Naive thymus-derived CD4-positive, alpha-beta T cell (primary cell): ENCODE data around the gene PDIA2. TPM values are rescaled to one million over a fixed set of nuclear protein-coding genes. Genes with fewer than 3 reads are reported as not detected.

Experiments used
- ATAC-seq: fragments of 150-1000 bp; cut with Tn5 transposase; 2 replicates; pipeline ENCODE4 v1.10.0; 2021; ENCODE audit warnings: mild to moderate bottlenecking, moderate library complexity
- CTCF ChIA-PET: fragments of 350-600 bp; sonication (Branson Sonifier 250); formaldehyde crosslinking; loops from one replicate; lab custom pipeline; 2021; ENCODE audit warnings: antibody characterized with exemption; lab: Charles Lee
- POLR2A ChIA-PET: fragments of 350-600 bp; sonication (Branson Sonifier 250); formaldehyde crosslinking; loops from one replicate; lab custom pipeline; 2021; ENCODE audit warnings: antibody characterized with exemption, inconsistent platforms; lab: Charles Lee
- DNase-seq, 9 donors: peaks; one replicate each; pipeline versions ENCODE4 v3.0.0 to v3.0.0-alpha.2; 2020 to 2022; ENCODE audit warnings: mixed read lengths in 1 of 9
- H3K27ac ChIP-seq: one replicate; pipeline ENCODE4 v1.7.0; 2013; ENCODE audit warnings: mild to moderate bottlenecking, low read depth, low read length, moderate library complexity
- H3K27me3 ChIP-seq, 2 donors: one replicate each; pipeline ENCODE4 v1.7.0; 2013; ENCODE audit warnings: low read length in 2 of 2, mild to moderate bottlenecking in 2 of 2, moderate library complexity in 2 of 2; ENCODE audit not compliant: control insufficient read depth in 2 of 2, insufficient read depth in 2 of 2
- H3K36me3 ChIP-seq, 3 experiments: 1 replicate in 2 of 3; 2 replicates in 1 of 3; pipeline ENCODE4 v1.7.0; 2013; ENCODE audit warnings: low read length in 3 of 3, mild to moderate bottlenecking in 3 of 3, moderate library complexity in 1 of 3; ENCODE audit not compliant: insufficient read depth in 3 of 3, control insufficient read depth in 2 of 3
- H3K4me1 ChIP-seq, 2 donors: one replicate each; pipeline ENCODE4 v1.7.0; 2013; ENCODE audit warnings: low read length in 2 of 2, mild to moderate bottlenecking in 2 of 2, moderate library complexity in 1 of 2; ENCODE audit not compliant: control insufficient read depth in 2 of 2, insufficient read depth in 2 of 2
- H3K4me3 ChIP-seq: 2 replicates; pipeline ENCODE4 v1.7.0; 2013; ENCODE audit warnings: mild to moderate bottlenecking, low read length
- H3K9me3 ChIP-seq, 3 experiments: 1 replicate in 2 of 3; 2 replicates in 1 of 3; pipeline ENCODE4 v1.7.0; 2013; ENCODE audit warnings: low read length in 3 of 3; ENCODE audit not compliant: control insufficient read depth in 2 of 3
- H3K27ac Mint-ChIP-seq, 9 donors: one replicate each; pipeline ENCODE4 v1.8.0; 2020 to 2022; ENCODE audit warnings: mixed read lengths in 9 of 9, mild to moderate bottlenecking in 8 of 9, moderate library complexity in 5 of 9, inconsistent platforms in 2 of 9
- H3K27me3 Mint-ChIP-seq, 5 donors: one replicate each; pipeline ENCODE4 v1.8.0; 2021 to 2022; ENCODE audit warnings: mixed read lengths in 5 of 5, mild to moderate bottlenecking in 1 of 5
- H3K36me3 Mint-ChIP-seq, 5 donors: one replicate each; pipeline ENCODE4 v1.8.0; 2020 to 2022; ENCODE audit warnings: mixed read lengths in 5 of 5, mild to moderate bottlenecking in 3 of 5, inconsistent platforms in 1 of 5
- H3K4me1 Mint-ChIP-seq, 7 donors: one replicate each; pipeline ENCODE4 v1.8.0; 2020 to 2022; ENCODE audit warnings: mixed read lengths in 7 of 7, mild to moderate bottlenecking in 3 of 7, inconsistent platforms in 1 of 7
- H3K4me3 Mint-ChIP-seq, 10 donors: one replicate each; pipeline ENCODE4 v1.8.0; 2020 to 2022; ENCODE audit warnings: mild to moderate bottlenecking in 10 of 10, mixed read lengths in 10 of 10, moderate library complexity in 6 of 10, inconsistent platforms in 2 of 10
- H3K9me3 Mint-ChIP-seq, 11 donors: one replicate each; pipeline ENCODE4 v1.8.0; 2020 to 2022; ENCODE audit warnings: mixed read lengths in 11 of 11, mild to moderate bottlenecking in 4 of 11, inconsistent platforms in 1 of 11, moderate library complexity in 1 of 11
- intact Hi-C, 2 donors: fragments of 100-400 bp; cut with micrococcal nuclease; formaldehyde crosslinking; loops; one replicate each; pipeline ENCODE4 v1.15.1; 2023
- polyA plus RNA-seq, 2 donors: library from polyadenylated mRNA; unstranded; fragments of 300-500 nt; fragmentation: Illumina TruSeq; gene quantifications; one replicate each; pipeline ENCODE4 v1.2.3, GENCODE V29; 2021
- total RNA-seq, 6 experiments: library from RNA in 5 of 6; stranded (reverse) in 5 of 6; gene quantifications; 1 replicate in 5 of 6; 2 replicates in 1 of 6; pipeline ENCODE4 v1.2.3 and lab custom pipeline; 2021 to 2026

The PDIA2 gene
- total and polyA plus RNA-seq, 7 experiments from 2014 or later = 0.42 TPM; not detected in 6

GRCh38 chr16:261031-261691, 21.8 kb upstream of the PDIA2 start:
- Mint-ChIP-seq H3K27me3 (no peaks in the 10 kb centered on the region), H3K9me3 (no peaks in the 10 kb centered on the region), H3K27ac (no peak overlapping the region), H3K36me3 (peaks cover 0 to 15% (median 7%) of the 10 kb centered on the region in 5 donors), H3K4me1 (peaks cover 0 to 6% (median 3%) of the 10 kb centered on the region in 7 donors), H3K4me3 (no peak overlapping the region)
- Histone ChIP-seq H3K27me3 (no peaks in the 10 kb centered on the region), H3K4me1 (no peaks in the 10 kb centered on the region), H3K27ac (no peak overlapping the region), H3K4me3 (no peak overlapping the region), H3K9me3 (no peaks in the 10 kb centered on the region), H3K36me3 (peaks cover 0 to 62% (median 0%) of the 10 kb centered on the region in 3 experiments)
- intact Hi-C loops = no loop called here
- ATAC-seq (no peak), DNase-seq (no peak)
- POLR2A ChIA-PET = no interaction called here
- CTCF ChIA-PET = no interaction called here

GRCh38 chr16:262121-262745, 20.7 kb upstream of the PDIA2 start:
- Histone ChIP-seq H3K36me3 (peaks cover 0 to 62% (median 0%) of the 10 kb centered on the region in 3 experiments), H3K27ac (no peak overlapping the region), H3K4me1 (no peaks in the 10 kb centered on the region), H3K27me3 (no peaks in the 10 kb centered on the region), H3K4me3 (no peak overlapping the region), H3K9me3 (no peaks in the 10 kb centered on the region)
- no peak overlapping the region for H3K4me3 Mint-ChIP-seq
- peaks cover 0 to 14% (median 5%) of the 10 kb centered on the region in 5 donors for H3K36me3 Mint-ChIP-seq
- POLR2A ChIA-PET = no interaction called here
- no peak for DNase-seq
- H3K9me3 Mint-ChIP-seq = no peaks in the 10 kb centered on the region
- intact Hi-C loops = no loop called here
- CTCF ChIA-PET = no interaction called here
- no peaks in the 10 kb centered on the region for H3K27me3 Mint-ChIP-seq
- ATAC-seq = no peak
- H3K4me1 Mint-ChIP-seq = peaks cover 0 to 4% (median 0%) of the 10 kb centered on the region in 7 donors
- no peak overlapping the region for H3K27ac Mint-ChIP-seq

GRCh38 chr16:263182-263774, 19.7 kb upstream of the PDIA2 start:
- Mint-ChIP-seq H3K27me3 (no peaks in the 10 kb centered on the region), H3K36me3 (peaks cover 0 to 14% (median 5%) of the 10 kb centered on the region in 5 donors), H3K4me1 (peaks cover 0 to 7% (median 3%) of the 10 kb centered on the region in 7 donors), H3K4me3 (no peak overlapping the region), H3K9me3 (peaks cover 0 to 3% (median 0%) of the 10 kb centered on the region in 11 donors), H3K27ac (no peak overlapping the region)
- peaks cover 0 to 62% (median 0%) of the 10 kb centered on the region in 3 experiments for H3K36me3 ChIP-seq
- no peaks in the 10 kb centered on the region for H3K4me1 ChIP-seq
- POLR2A ChIA-PET = no interaction called here
- no peaks in the 10 kb centered on the region for H3K27me3 ChIP-seq
- ATAC-seq (no peak), DNase-seq (no peak)
- intact Hi-C loops = no loop called here
- no peak overlapping the region for H3K27ac ChIP-seq
- CTCF ChIA-PET = no interaction called here
- no peak overlapping the region for H3K4me3 ChIP-seq
- H3K9me3 ChIP-seq = no peaks in the 10 kb centered on the region

GRCh38 chr16:263944-264343, 19.0 kb upstream of the PDIA2 start:
- Histone ChIP-seq H3K27ac (no peak overlapping the region), H3K4me3 (no peak overlapping the region), H3K4me1 (no peaks in the 10 kb centered on the region), H3K27me3 (no peaks in the 10 kb centered on the region), H3K9me3 (no peaks in the 10 kb centered on the region), H3K36me3 (peaks cover 0 to 62% (median 0%) of the 10 kb centered on the region in 3 experiments)
- Mint-ChIP-seq H3K27me3 (no peaks in the 10 kb centered on the region), H3K4me1 (peaks cover 0 to 7% (median 3%) of the 10 kb centered on the region in 7 donors), H3K27ac (no peak overlapping the region), H3K9me3 (peaks cover 0 to 3% (median 0%) of the 10 kb centered on the region in 11 donors), H3K4me3 (no peak overlapping the region), H3K36me3 (peaks cover 0 to 14% (median 4%) of the 10 kb centered on the region in 5 donors)
- ChIA-PET POLR2A (no interaction called here), CTCF (no interaction called here)
- no peak for DNase-seq
- no peak for ATAC-seq
- intact Hi-C loops = no loop called here

GRCh38 chr16:264440-264951, 18.5 kb upstream of the PDIA2 start:
- DNase-seq = no peak
- Mint-ChIP-seq H3K27ac (no peak overlapping the region), H3K27me3 (no peaks in the 10 kb centered on the region), H3K4me1 (peaks cover 0 to 7% (median 0%) of the 10 kb centered on the region in 7 donors), H3K9me3 (peaks cover 0 to 3% (median 0%) of the 10 kb centered on the region in 11 donors), H3K4me3 (no peak overlapping the region), H3K36me3 (peaks cover 0 to 10% (median 4%) of the 10 kb centered on the region in 5 donors)
- no peak overlapping the region for H3K27ac ChIP-seq
- no peaks in the 10 kb centered on the region for H3K4me1 ChIP-seq
- H3K4me3 ChIP-seq = no peak overlapping the region
- H3K36me3 ChIP-seq = peaks cover 0 to 57% (median 0%) of the 10 kb centered on the region in 3 experiments
- ChIA-PET POLR2A (interaction anchor here (1.2 kb wide), 1 partner anchor 30 kb away, joined by 3 read pairs; the partner anchor contains the start of gene FAM234A), CTCF (no interaction called here)
- H3K27me3 ChIP-seq = no peaks in the 10 kb centered on the region
- intact Hi-C loops = no loop called here
- no peaks in the 10 kb centered on the region for H3K9me3 ChIP-seq
- ATAC-seq = no peak

GRCh38 chr16:265002-265529, 17.9 kb upstream of the PDIA2 start:
- Histone ChIP-seq H3K4me1 (no peaks in the 10 kb centered on the region), H3K9me3 (no peaks in the 10 kb centered on the region), H3K27me3 (no peaks in the 10 kb centered on the region), H3K27ac (no peak overlapping the region), H3K36me3 (peaks cover 0 to 51% (median 0%) of the 10 kb centered on the region in 3 experiments), H3K4me3 (no peak overlapping the region)
- no peak overlapping the region for H3K27ac Mint-ChIP-seq
- H3K4me1 Mint-ChIP-seq = peaks cover 0 to 7% (median 0%) of the 10 kb centered on the region in 7 donors
- peaks cover 0 to 3% (median 0%) of the 10 kb centered on the region in 11 donors for H3K9me3 Mint-ChIP-seq
- H3K4me3 Mint-ChIP-seq = no peak overlapping the region
- ATAC-seq (no peak), DNase-seq (no peak)
- CTCF ChIA-PET = no interaction called here
- intact Hi-C loops = no loop called here
- H3K27me3 Mint-ChIP-seq = no peaks in the 10 kb centered on the region
- H3K36me3 Mint-ChIP-seq = peaks cover 0 to 9% (median 4%) of the 10 kb centered on the region in 5 donors
- POLR2A ChIA-PET = interaction anchor here (1.2 kb wide), 1 partner anchor 30 kb away, joined by 3 read pairs; the partner anchor contains the start of gene FAM234A
